ENCODE results near the gene AFF2.
"Not testable (repeated sequence)": the region's sequence is repeated elsewhere in the genome, so short reads cannot be mapped to it uniquely, and the experiment has no call there.

The AFF2 gene

GRCh38 chrX:148871422-148872160 lies 371.2 kb downstream of the AFF2 start:
- DNase-seq = no peak

DNA sequence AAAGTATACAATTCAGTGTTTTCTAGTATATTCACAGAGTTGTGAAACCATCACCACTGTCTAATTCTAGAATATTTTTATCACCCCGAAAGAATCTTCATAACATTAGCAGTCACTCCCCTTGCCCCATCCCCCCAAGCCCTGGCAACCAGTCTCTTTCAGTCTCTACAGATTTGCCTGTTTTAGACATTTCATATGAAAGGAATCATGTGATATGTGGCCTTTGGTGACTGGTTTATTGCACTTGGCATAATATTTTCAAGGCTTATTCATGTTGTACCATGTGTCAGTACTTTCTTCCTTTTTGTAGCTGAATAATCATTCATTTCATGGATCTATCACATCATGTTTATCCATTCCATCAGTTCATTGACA lies 371.7 kb downstream of the AFF2 start:
- DNase-seq = no peak

GRCh38 chrX:148872881-148873280 lies 372.5 kb downstream of the AFF2 start:
- no peak for DNase-seq

- DNase-seq = no peak
Observed at GRCh38 chrX:148874636-148875246, 374.3 kb downstream of the AFF2 start.

- DNase-seq = no peak
Observed at GRCh38 chrX:148878371-148878770, 378.0 kb downstream of the AFF2 start.

DNA sequence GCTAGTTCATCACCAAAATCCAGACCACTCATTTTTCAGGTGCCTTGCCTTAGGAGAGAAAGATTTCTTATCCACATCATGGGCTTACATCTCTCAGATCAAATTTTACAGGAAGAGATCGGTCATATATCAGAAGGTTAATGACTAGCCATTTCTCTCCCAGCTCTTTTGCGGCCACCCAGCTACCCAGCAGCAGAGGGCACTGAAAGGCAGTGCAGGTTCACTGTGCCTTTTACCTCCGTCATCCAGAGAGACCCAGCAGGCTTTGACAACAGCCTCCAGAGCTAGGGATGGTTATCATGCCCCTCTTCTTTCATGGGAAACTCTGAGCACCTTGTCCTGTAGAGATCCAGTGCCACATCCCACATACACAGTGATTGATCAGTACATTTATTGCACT lies 384.8 kb downstream of the AFF2 start:
- DNase-seq = no peak

- no peak for DNase-seq
Observed at GRCh38 chrX:148893395-148893794, 393.0 kb downstream of the AFF2 start.

GRCh38 chrX:148902581-148902980 lies 402.2 kb downstream of the AFF2 start:
- no peak for DNase-seq

DNA sequence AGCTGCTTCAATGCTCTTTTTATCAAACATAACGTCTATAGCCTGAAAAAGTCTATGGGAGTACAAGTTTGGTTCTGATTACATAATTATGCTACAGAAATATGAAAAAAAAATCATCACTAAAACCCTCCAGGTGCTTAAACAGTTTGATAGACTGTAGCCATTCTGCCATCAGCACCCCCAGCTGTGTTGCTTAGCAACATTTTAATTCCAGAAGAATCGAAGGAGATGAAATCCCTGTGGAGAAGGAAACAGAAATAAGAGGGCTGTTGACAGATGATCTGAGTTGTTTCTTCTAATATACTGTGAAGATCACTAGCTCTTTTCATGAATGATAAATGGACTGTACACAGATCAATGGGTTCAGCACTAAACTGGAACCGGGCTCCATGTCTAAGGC lies 402.8 kb downstream of the AFF2 start:
- DNase-seq = no peak

GRCh38 chrX:148904421-148905111 lies 404.1 kb downstream of the AFF2 start:
- DNase-seq = no peak

GRCh38 chrX:148905400-148905799 lies 405.0 kb downstream of the AFF2 start:
- DNase-seq = no peak

- DNase-seq = not testable (repeated sequence)
Observed at GRCh38 chrX:148906628-148907027, 406.2 kb downstream of the AFF2 start.

- DNase-seq = no peak
Observed at GRCh38 chrX:148909758-148910157, 409.3 kb downstream of the AFF2 start.

DNA sequence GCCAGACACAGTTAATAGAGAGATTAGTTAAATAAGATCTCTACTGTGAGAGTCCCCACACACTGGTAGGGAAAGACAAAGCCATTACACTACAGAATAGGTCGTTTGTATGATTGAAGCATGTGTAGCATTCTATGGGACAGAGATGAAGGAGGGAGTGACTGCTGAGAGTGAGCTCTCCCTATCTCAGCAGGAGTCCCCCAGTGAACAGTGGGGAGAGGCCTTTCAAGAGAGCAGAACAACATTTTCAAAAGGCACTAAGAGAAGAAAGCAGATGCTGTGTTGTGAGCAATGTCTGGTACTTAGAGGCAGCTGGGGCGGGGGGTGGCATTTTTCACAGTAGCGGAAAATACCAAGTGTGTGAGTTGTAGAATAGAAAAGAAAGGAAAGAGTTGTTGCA lies 413.6 kb downstream of the AFF2 start:
- no peak for DNase-seq

- DNase-seq = no peak
Observed at GRCh38 chrX:148914783-148915182, 414.4 kb downstream of the AFF2 start.

GRCh38 chrX:148915474-148915873 lies 415.1 kb downstream of the AFF2 start:
- DNase-seq = no peak

DNA sequence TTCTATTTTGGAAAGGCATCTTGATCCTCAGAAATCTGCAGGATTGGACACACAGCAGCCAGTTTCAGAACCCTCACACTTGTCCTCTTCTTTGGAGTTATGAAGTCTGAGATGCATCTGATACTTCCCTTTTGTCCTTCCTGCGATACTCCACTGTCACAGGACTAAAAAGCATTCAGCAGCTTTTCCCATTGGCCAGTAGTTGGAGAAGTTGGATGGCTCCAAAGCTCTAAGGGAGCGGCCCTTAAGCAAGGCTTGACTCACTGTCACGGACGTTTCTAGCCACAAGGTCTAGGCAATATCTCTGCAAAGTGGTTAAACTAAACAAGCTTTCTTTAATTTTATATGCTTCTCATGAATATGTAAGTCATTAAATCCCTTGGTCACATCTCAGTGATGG lies 417.0 kb downstream of the AFF2 start:
- DNase-seq = no peak

GRCh38 chrX:148923631-148924030 lies 423.2 kb downstream of the AFF2 start:
- DNase-seq = no peak

- DNase-seq = no peak
Observed at GRCh38 chrX:148926371-148926770, 426.0 kb downstream of the AFF2 start.

- DNase-seq = no peak
Observed at GRCh38 chrX:148928811-148929210, 428.4 kb downstream of the AFF2 start.

GRCh38 chrX:148929686-148930085 lies 429.3 kb downstream of the AFF2 start:
- no peak for DNase-seq

DNA sequence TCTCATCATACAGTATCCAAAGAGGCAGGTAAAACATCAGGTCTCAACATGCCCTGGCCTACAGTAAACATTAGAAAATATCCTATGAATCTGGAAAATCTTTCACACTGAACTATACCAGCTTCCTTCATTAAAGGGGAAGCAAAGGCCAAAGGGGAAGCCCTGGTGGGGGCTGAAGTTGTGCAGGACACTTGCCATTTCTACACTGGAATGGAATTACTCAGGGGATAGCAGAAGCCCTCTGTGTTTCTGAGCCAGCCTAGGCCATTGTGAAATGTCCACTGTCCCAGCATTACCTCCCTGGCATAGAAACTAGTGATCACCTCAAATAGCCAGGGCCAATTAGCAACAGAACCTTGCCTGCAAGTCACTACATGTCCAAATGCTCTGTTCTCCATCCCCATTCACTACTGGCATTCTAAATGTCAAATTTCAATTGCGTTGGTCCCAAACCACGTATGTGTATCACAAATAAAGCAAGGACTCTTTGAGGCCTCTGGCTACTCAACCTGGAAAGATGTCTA lies 429.9 kb downstream of the AFF2 start:
- no peak for DNase-seq

- DNase-seq = no peak
Observed at GRCh38 chrX:148933881-148934280, 433.5 kb downstream of the AFF2 start.

DNA sequence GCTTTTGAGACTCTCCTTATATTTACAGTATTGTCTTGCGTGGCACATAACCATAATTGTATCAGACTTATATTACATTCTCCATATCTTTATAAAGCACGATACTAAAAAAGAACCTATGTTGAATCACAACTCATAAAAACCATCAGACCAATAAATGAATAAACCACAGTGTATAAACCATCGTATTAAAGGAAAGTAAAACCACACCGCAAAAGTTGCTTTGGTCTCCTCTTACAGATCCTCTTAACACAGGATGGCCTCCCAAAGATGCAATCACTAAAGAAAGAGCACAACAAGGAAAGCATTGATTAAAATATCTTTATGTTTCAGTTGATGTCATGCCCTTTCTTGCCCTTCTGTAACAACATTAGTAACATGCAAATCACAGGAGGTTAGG lies 437.9 kb downstream of the AFF2 start:
- DNase-seq = no peak

All from stimulated activated naive CD4-positive, alpha-beta T cell (primary cell).